ENCODE data around the gene PPARG.

Gene PPARG

DNA sequence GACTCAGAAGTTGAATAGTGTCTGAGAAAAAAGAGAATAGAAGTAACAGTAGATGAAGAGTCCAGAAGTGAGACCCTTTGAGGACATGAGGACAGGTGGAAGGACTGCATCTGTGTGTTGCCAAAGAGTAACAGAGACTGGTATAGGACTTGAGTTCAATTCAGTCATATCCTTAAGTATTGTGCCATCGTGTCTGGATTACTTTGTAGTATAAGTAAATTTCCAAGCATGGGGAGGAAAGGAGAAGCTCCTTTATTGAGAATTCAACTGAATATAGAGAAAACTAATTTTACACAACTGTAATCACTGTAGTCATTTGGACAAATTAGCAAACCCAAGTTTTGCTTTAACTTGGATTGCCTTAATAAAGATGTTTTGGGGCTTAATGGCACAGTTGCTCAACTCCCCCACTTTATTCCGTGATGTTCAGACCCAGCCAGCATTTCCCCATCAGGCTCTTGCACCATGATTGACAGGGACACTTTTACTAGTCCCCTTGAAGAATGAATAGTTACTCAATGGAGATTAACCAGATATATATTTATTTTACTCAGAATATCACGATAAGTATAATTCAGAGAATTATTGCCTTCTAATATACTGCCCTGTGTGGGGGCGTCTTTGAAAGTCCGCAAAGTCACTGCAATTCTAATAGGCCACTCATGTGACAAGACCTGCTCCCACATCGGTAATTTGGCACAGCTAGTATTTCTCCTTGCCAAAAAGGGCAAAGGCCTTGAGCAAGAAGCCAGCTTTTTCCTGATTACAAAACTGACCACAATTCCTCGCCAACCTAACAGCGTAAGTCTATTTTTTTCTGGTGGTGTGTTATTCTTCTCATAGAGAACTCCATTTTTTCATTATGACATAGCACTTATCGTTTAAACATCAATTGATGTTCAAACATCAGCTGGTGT is 61.3 kb downstream of the PPARG start:
- H3K36me3 ChIP-seq (ENCODE audit: control insufficient read depth, low read depth, low read length), result no peaks in the 10 kb centered on the region
- H3K27ac ChIP-seq (ENCODE audit: low read length), result no peak overlapping the region
- H3K4me1 ChIP-seq (ENCODE audit: control insufficient read depth, low read depth, low read length), result no peaks in the 10 kb centered on the region
- H3K27me3 ChIP-seq (ENCODE audit: control insufficient read depth, insufficient read depth, low read length), result no peaks in the 10 kb centered on the region
- H3K9me3 ChIP-seq (ENCODE audit: control insufficient read depth, low read depth, low read length), result no peaks in the 10 kb centered on the region
- H3K9ac ChIP-seq (ENCODE audit: low read length), result no peak overlapping the region
- H3K4me3 ChIP-seq (ENCODE audit: low read length), result no peak overlapping the region

DNA sequence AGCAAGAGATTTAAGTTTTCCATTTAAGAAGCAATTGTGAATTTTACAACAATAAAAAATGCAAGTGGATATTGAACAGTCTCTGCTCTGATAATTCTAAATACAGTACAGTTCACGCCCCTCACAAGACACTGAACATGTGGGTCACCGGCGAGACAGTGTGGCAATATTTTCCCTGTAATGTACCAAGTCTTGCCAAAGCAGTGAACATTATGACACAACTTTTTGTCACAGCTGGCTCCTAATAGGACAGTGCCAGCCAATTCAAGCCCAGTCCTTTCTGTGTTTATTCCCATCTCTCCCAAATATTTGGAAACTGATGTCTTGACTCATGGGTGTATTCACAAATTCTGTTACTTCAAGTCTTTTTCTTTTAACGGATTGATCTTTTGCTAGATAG is 62.3 kb downstream of the PPARG start:
- Histone ChIP-seq H3K36me3 (ENCODE audit: control insufficient read depth, low read depth, low read length) (no peaks in the 10 kb centered on the region), H3K27ac (ENCODE audit: low read length) (no peak overlapping the region), H3K9me3 (ENCODE audit: control insufficient read depth, low read depth, low read length) (no peaks in the 10 kb centered on the region), H3K9ac (ENCODE audit: low read length) (no peak overlapping the region), H3K4me1 (ENCODE audit: control insufficient read depth, low read depth, low read length) (no peaks in the 10 kb centered on the region), H3K27me3 (ENCODE audit: control insufficient read depth, insufficient read depth, low read length) (no peaks in the 10 kb centered on the region), H3K4me3 (ENCODE audit: low read length) (no peak overlapping the region)

GRCh38 chr3:12352253-12352652 is 63.4 kb downstream of the PPARG start:
- no peaks in the 10 kb centered on the region for H3K36me3 ChIP-seq (ENCODE audit: control insufficient read depth, low read depth, low read length)
- no peaks in the 10 kb centered on the region for H3K9me3 ChIP-seq (ENCODE audit: control insufficient read depth, low read depth, low read length)

DNA sequence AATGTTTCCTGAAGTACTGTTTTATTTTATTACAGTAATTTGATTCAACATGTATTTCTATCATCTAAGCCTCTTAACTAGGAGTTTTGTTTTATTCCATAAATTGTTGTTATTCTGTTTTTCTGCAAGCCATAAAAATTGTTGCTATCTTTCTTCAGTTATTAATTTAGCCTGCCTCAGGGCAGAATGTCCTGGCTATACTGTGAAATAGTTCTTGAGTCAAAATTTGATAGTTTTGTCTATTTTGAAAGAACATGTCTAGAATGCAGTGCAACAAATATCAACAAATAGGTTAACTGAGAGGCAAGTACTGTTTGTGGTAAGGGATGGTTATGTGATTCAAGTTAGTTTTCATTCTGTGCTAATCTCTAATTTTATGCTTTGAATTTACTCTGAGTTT is 63.9 kb downstream of the PPARG start:
- Histone ChIP-seq H3K9ac (ENCODE audit: low read length) (no peak overlapping the region), H3K4me1 (ENCODE audit: control insufficient read depth, low read depth, low read length) (no peaks in the 10 kb centered on the region), H3K4me3 (ENCODE audit: low read length) (no peak overlapping the region), H3K27me3 (ENCODE audit: control insufficient read depth, insufficient read depth, low read length) (no peaks in the 10 kb centered on the region), H3K9me3 (ENCODE audit: control insufficient read depth, low read depth, low read length) (no peaks in the 10 kb centered on the region), H3K36me3 (ENCODE audit: control insufficient read depth, low read depth, low read length) (no peaks in the 10 kb centered on the region), H3K27ac (ENCODE audit: low read length) (no peak overlapping the region)

More at GRCh38 chr3:12352253-12352652, 63.4 kb downstream of the PPARG start:
- Histone ChIP-seq H3K9ac (ENCODE audit: low read length) (no peak overlapping the region), H3K27ac (ENCODE audit: low read length) (no peak overlapping the region), H3K4me3 (ENCODE audit: low read length) (no peak overlapping the region), H3K27me3 (ENCODE audit: control insufficient read depth, insufficient read depth, low read length) (no peaks in the 10 kb centered on the region), H3K4me1 (ENCODE audit: control insufficient read depth, low read depth, low read length) (no peaks in the 10 kb centered on the region)

GRCh38 chr3:12353796-12354525 is 65.1 kb downstream of the PPARG start:
- Histone ChIP-seq H3K36me3 (ENCODE audit: control insufficient read depth, low read depth, low read length) (no peaks in the 10 kb centered on the region), H3K9me3 (ENCODE audit: control insufficient read depth, low read depth, low read length) (no peaks in the 10 kb centered on the region), H3K27me3 (ENCODE audit: control insufficient read depth, insufficient read depth, low read length) (no peaks in the 10 kb centered on the region), H3K4me3 (ENCODE audit: low read length) (no peak overlapping the region), H3K4me1 (ENCODE audit: control insufficient read depth, low read depth, low read length) (no peaks in the 10 kb centered on the region), H3K9ac (ENCODE audit: low read length) (no peak overlapping the region), H3K27ac (ENCODE audit: low read length) (no peak overlapping the region)

GRCh38 chr3:12356175-12356574 is 67.3 kb downstream of the PPARG start:
- no peak overlapping the region for H3K9ac ChIP-seq (ENCODE audit: low read length)
- no peaks in the 10 kb centered on the region for H3K9me3 ChIP-seq (ENCODE audit: control insufficient read depth, low read depth, low read length)
- no peak overlapping the region for H3K27ac ChIP-seq (ENCODE audit: low read length)
- H3K36me3 ChIP-seq (ENCODE audit: control insufficient read depth, low read depth, low read length), result no peaks in the 10 kb centered on the region
- no peaks in the 10 kb centered on the region for H3K4me1 ChIP-seq (ENCODE audit: control insufficient read depth, low read depth, low read length)
- H3K27me3 ChIP-seq (ENCODE audit: control insufficient read depth, insufficient read depth, low read length), result no peaks in the 10 kb centered on the region
- no peak overlapping the region for H3K4me3 ChIP-seq (ENCODE audit: low read length)

- H3K36me3 ChIP-seq (ENCODE audit: control insufficient read depth, low read depth, low read length), result no peaks in the 10 kb centered on the region
- no peaks in the 10 kb centered on the region for H3K27me3 ChIP-seq (ENCODE audit: control insufficient read depth, insufficient read depth, low read length)
- H3K4me1 ChIP-seq (ENCODE audit: control insufficient read depth, low read depth, low read length), result no peaks in the 10 kb centered on the region
- H3K27ac ChIP-seq (ENCODE audit: low read length), result no peak overlapping the region
- no peak overlapping the region for H3K9ac ChIP-seq (ENCODE audit: low read length)
- no peak overlapping the region for H3K4me3 ChIP-seq (ENCODE audit: low read length)
- no peaks in the 10 kb centered on the region for H3K9me3 ChIP-seq (ENCODE audit: control insufficient read depth, low read depth, low read length)
Observed at GRCh38 chr3:12356996-12357395, 68.1 kb downstream of the PPARG start.

DNA sequence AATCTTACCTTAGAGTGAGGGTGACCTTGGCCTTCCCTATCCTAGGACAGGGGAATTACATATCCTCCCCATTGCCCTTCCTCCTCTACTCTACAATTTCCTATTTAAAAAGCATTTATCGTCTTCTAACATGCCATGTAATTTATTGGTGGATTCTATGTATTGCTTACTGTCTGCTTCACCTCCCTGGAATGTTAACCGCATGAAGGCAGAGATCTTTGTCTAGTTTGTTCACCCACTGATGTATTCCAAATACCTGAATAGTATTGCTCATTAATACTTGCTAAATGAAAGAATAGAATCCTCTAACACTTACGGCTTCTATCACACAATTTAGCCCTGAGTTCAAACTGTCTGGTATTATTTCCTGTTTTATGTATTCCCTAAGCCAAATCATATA is 68.6 kb downstream of the PPARG start:
- no peaks in the 10 kb centered on the region for H3K4me1 ChIP-seq (ENCODE audit: control insufficient read depth, low read depth, low read length)
- H3K9me3 ChIP-seq (ENCODE audit: control insufficient read depth, low read depth, low read length), result no peaks in the 10 kb centered on the region
- H3K27me3 ChIP-seq (ENCODE audit: control insufficient read depth, insufficient read depth, low read length), result no peaks in the 10 kb centered on the region
- H3K4me3 ChIP-seq (ENCODE audit: low read length), result no peak overlapping the region
- no peaks in the 10 kb centered on the region for H3K36me3 ChIP-seq (ENCODE audit: control insufficient read depth, low read depth, low read length)
- no peak overlapping the region for H3K27ac ChIP-seq (ENCODE audit: low read length)
- H3K9ac ChIP-seq (ENCODE audit: low read length), result no peak overlapping the region

- H3K4me1 ChIP-seq (ENCODE audit: control insufficient read depth, low read depth, low read length), result no peaks in the 10 kb centered on the region
- H3K4me3 ChIP-seq (ENCODE audit: low read length), result no peak overlapping the region
- no peaks in the 10 kb centered on the region for H3K36me3 ChIP-seq (ENCODE audit: control insufficient read depth, low read depth, low read length)
- no peak overlapping the region for H3K9ac ChIP-seq (ENCODE audit: low read length)
- H3K27ac ChIP-seq (ENCODE audit: low read length), result no peak overlapping the region
- H3K27me3 ChIP-seq (ENCODE audit: control insufficient read depth, insufficient read depth, low read length), result no peaks in the 10 kb centered on the region
- peaks cover 4% of the 10 kb centered on the region for H3K9me3 ChIP-seq (ENCODE audit: control insufficient read depth, low read depth, low read length)
Observed at GRCh38 chr3:12363397-12364195, 74.7 kb downstream of the PPARG start.

DNA sequence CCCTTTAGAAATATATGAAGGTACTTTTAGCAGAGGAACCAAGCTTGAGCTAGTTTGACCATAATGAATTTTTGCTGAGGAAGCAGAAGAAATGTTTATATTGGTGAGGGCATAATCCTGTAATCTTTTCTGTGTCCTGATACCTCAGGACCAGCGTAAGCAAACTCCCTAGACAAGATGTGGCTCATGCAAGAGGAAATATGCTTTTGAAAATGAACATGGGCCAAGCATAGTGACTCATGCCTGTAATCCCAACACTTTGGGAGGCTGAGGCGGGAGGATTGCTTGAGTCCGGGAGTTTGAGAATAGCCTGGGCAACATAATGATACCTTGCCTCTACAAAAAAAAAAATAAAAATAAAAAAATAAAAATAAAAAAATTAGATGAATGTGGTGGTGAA is 78.5 kb downstream of the PPARG start:
- no peaks in the 10 kb centered on the region for H3K4me1 ChIP-seq (ENCODE audit: control insufficient read depth, low read depth, low read length)
- H3K27ac ChIP-seq (ENCODE audit: low read length), result no peak overlapping the region
- no peaks in the 10 kb centered on the region for H3K36me3 ChIP-seq (ENCODE audit: control insufficient read depth, low read depth, low read length)
- H3K4me3 ChIP-seq (ENCODE audit: low read length), result no peak overlapping the region
- H3K27me3 ChIP-seq (ENCODE audit: control insufficient read depth, insufficient read depth, low read length), result no peaks in the 10 kb centered on the region
- H3K9me3 ChIP-seq (ENCODE audit: control insufficient read depth, low read depth, low read length), result peaks cover 4% of the 10 kb centered on the region
- H3K9ac ChIP-seq (ENCODE audit: low read length), result no peak overlapping the region

DNA sequence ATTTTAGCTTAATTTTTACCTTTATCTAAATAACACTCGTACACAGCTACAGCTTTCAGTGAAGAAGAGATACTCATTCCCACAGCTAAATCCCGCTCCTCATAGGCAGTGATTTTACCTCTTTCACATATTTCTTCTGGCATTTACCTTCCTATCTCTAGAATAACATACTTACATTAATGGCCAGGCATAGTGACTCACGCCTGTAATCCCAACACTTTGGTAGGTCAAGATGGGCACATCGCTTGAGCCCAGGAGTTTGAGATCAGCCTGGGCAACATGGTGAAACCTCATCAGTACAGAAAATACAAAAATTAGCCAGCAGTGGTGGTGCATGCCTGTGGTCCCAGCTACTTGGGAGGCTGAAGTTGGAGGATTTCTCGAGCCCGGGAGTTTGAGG is 80.2 kb downstream of the PPARG start:
- Histone ChIP-seq H3K4me3 (ENCODE audit: low read length) (no peak overlapping the region), H3K9ac (ENCODE audit: low read length) (no peak overlapping the region), H3K36me3 (ENCODE audit: control insufficient read depth, low read depth, low read length) (no peaks in the 10 kb centered on the region), H3K9me3 (ENCODE audit: control insufficient read depth, low read depth, low read length) (peaks cover 4% of the 10 kb centered on the region), H3K4me1 (ENCODE audit: control insufficient read depth, low read depth, low read length) (no peaks in the 10 kb centered on the region), H3K27me3 (ENCODE audit: control insufficient read depth, insufficient read depth, low read length) (no peaks in the 10 kb centered on the region), H3K27ac (ENCODE audit: low read length) (no peak overlapping the region)

Data from iPS-18a (cell line).